ENCODE measurements around the gene HNF1A.

The HNF1A gene

DNA sequence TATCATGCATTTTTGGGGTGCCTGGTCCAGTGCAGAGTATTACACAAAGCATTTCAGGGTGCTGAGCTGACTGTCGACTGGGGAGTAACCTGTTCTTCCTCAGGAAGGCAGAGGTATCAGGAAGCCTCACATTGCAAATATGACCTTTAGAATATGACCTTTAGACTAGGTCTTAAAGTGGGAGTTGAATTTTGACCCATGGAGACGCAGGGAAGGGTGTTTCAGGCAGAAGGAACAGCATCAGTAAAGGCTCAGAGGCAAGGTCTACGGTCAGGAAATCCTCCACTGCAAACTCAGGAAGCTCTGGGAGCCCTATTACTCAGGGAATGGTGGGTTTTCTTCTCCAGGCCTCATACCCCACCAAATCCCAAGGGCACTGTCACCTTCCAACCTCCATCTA is 11.3 kb downstream of the HNF1A start:
- no peak for DNase-seq

DNA sequence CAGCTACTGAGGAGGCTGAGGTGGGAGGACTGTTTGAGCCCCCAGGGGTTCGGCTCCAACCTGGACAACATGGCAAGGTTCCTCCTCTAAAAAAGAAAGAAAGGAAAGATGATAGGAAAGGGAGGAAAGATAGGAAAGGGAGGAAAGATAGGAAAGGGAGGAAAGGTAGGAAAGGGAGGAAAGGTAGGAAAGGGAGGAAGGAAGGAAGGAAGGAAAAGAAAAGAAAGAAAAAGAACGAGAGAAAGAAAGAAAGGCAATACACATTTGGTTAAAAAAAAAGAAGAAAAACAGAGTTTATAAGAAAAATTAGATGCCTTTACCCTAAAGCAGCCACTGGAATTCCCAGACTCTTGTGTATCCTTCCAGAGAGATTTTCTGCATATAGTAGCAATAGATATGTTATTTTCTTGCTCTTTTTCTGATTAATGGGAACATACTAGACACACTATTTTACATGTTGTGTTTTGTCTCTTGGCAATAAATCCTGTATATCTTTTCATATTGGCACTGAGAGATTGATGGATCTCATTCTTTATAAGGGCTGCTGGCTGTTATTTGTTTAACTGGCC is 12.2 kb downstream of the HNF1A start:
- DNase-seq = no peak

DNA sequence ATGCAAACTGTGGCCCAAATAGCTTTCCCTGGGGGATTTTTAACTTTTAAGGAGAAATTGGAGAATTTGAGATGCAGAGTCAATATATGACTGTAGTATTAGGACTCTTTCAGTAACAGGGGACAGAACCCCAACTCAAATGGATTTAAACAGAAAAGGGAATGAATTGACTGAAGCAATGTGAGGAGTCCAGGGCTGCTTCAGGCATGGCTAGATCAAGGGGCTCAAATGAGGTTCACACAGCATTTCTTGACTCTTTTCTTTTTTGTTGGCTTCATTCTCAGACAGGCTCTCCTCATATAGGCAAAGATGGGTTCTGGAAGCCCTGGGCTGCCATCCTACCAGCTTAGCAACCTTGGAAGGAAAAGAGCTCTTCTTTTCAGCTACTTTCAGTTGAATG is 13.6 kb downstream of the HNF1A start:
- no peak for DNase-seq

DNA sequence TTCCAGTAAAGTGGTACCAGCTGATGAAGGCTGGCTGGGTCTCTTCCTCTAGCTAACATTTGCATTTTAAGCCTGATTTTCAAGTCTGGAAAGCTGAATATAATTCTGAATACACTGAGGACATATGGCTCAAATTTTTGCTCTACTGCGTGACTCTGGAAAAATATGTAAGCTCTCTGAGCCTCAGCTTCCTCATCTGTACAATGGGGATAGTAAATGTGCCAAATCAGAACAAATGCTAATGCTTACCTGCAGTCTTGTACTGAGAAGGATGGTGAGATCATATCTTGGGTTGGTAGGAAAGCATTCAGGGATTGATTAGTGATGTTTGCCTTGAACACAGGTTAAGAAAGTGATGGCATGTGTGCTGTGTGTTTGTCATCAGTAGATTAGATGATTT is 14.6 kb downstream of the HNF1A start:
- no peak for DNase-seq

DNA sequence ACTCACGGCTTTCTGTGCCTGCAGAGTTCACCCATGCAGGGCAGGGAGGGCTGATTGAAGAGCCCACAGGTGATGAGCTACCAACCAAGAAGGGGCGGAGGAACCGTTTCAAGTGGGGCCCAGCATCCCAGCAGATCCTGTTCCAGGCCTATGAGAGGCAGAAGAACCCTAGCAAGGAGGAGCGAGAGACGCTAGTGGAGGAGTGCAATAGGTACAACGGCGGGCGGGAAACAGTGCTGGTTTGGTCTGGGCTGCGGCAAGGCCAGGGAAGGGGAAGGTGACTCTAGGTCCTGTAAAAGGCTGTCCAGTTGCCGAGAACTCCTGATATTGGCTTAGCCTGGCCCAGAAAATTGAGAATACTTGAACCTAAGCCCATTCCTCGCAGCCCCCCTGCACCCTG is 15.2 kb downstream of the HNF1A start:
- no peak for DNase-seq

DNA sequence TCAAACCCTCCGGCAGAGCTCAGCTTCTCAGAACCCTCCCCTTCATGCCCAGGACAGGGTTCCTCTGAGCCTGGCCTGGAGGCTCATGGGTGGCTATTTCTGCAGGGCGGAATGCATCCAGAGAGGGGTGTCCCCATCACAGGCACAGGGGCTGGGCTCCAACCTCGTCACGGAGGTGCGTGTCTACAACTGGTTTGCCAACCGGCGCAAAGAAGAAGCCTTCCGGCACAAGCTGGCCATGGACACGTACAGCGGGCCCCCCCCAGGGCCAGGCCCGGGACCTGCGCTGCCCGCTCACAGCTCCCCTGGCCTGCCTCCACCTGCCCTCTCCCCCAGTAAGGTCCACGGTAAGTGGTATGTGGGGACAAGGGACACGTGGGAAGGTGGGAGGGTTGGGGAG is 15.7 kb downstream of the HNF1A start:
- no peak for DNase-seq

DNA sequence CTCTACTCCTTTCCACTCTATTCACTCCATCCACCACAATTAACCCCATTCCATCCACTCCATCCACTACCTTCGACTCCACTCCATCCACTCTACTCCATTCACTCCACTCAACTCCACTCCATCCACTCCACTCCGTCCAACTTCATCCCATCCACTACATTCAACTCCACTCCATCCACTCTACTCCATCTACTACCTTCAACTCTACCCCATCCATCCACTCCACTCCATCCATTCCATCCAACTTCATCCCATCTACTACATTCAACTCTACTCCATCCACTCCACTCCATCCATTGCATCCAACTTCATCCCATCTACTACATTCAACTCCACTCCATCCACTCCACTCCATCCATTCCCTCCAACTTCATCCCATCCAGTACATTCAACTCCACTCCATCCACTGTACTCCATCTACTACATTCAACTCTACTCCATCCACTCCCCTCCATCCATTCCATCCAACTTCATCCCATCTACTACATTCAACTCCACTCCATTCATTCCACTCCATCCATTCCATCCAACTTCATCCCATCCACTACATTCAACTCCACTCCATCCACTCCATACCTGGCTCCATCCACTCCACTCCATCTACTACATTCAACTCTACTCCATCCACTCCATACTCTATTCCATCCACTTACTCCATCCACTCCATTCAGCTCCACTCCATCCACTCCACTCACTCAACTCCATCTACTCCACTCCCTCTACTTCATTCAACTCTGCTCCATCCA is 16.4 kb downstream of the HNF1A start:
- no peak for DNase-seq

DNA sequence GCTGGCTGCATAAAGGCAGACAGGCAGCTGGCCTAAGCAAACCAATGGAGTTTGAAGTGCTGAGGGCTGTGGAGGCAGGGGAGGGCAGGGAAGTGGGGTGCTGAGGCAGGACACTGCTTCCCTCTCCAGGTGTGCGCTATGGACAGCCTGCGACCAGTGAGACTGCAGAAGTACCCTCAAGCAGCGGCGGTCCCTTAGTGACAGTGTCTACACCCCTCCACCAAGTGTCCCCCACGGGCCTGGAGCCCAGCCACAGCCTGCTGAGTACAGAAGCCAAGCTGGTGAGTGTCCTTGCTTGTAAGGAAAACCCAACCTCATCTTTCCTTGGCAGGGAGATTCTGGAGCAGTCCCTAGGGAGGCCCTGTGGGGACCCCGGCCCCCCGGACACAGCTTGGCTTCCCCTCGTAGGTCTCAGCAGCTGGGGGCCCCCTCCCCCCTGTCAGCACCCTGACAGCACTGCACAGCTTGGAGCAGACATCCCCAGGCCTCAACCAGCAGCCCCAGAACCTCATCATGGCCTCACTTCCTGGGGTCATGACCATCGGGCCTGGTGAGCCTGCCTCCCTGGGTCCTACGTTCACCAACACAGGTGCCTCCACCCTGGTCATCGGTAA is 17.9 kb downstream of the HNF1A start:
- DNase-seq = no peak

DNA sequence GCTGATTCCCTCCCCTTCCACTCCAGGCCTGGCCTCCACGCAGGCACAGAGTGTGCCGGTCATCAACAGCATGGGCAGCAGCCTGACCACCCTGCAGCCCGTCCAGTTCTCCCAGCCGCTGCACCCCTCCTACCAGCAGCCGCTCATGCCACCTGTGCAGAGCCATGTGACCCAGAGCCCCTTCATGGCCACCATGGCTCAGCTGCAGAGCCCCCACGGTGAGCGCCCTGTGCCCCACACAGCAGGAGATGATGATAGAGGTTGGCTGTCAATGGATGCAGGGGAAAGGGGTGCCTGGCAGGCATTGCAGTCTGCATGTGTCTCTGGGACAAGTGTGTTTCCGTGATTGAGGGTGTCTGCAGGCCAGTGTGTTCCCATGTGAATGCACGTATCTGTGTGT is 19.1 kb downstream of the HNF1A start:
- DNase-seq = no peak

DNA sequence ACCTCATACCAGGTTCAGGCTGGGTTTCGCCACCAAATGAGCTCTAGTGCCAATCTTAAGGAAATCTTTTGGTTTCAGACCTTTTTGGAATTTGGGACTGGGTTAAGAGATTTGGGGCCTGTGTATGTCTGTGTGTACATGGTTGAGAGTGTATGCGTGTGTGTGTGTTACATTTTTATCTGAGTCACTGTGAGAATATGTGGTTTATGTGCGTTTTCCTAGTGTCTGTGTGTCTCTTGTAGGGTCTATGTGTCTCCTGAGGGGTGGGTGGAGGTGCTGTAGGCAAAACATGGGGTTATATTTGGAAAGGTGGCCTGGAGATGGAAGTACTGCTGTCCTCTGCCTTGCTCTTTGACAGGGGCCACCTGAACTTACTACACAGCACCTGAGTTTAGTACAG is 20.1 kb downstream of the HNF1A start:
- DNase-seq = no peak

DNA sequence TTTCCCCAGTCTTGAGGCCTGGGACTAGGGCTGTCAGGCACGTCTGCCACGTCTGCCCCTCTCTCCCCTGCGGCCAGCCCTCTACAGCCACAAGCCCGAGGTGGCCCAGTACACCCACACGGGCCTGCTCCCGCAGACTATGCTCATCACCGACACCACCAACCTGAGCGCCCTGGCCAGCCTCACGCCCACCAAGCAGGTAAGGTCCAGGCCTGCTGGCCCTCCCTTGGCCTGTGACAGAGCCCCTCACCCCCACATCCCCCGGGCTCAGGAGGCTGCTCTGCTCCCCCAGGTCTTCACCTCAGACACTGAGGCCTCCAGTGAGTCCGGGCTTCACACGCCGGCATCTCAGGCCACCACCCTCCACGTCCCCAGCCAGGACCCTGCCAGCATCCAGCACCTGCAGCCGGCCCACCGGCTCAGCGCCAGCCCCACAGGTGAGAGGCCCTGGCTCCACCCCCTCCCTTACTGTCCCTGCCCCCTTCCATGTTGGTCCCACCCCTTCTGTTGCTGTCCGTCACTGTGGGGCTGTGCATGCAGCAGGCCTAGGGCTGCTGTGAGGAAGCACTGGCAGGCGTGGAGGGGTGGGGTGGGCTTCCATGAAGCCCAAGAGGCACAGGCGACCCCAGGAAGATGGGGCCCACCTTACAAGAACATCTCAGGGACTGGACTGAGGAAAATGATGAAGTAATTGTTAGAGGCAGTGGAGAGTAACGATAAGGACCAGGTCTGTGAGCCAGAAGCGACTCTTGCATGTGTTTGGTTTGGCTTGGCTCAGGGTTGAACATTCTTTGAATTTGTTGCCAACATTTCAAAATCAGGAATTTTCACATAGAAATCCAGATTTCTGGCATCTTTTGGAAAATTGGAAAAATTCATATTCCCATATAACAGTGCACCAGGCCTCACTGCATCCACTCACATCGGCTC is 21.1 kb downstream of the HNF1A start:
- DNase-seq = no peak

DNA sequence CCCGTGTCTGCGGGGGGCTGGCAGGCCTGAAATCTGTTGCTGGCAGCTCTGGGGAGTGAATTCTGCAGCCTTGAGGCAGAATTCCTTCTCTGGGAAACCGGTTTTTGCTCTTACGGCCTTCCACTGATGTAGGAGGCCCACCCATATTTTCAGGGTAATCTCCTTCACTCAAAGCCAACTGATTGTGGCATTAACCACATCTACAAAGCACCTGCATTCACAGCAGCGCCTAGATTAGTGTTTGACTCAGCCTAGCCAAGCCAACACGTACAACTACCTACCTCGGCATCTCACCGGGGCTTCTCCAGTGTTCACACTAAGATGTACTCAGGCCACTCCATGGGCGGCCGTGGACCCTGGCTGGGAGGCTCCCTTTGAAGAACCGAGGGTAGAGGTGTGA is 22.2 kb downstream of the HNF1A start:
- no peak for DNase-seq

DNA sequence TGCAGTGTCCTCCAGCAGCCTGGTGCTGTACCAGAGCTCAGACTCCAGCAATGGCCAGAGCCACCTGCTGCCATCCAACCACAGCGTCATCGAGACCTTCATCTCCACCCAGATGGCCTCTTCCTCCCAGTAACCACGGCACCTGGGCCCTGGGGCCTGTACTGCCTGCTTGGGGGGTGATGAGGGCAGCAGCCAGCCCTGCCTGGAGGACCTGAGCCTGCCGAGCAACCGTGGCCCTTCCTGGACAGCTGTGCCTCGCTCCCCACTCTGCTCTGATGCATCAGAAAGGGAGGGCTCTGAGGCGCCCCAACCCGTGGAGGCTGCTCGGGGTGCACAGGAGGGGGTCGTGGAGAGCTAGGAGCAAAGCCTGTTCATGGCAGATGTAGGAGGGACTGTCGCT is 22.7 kb downstream of the HNF1A start:
- no peak for DNase-seq

DNA sequence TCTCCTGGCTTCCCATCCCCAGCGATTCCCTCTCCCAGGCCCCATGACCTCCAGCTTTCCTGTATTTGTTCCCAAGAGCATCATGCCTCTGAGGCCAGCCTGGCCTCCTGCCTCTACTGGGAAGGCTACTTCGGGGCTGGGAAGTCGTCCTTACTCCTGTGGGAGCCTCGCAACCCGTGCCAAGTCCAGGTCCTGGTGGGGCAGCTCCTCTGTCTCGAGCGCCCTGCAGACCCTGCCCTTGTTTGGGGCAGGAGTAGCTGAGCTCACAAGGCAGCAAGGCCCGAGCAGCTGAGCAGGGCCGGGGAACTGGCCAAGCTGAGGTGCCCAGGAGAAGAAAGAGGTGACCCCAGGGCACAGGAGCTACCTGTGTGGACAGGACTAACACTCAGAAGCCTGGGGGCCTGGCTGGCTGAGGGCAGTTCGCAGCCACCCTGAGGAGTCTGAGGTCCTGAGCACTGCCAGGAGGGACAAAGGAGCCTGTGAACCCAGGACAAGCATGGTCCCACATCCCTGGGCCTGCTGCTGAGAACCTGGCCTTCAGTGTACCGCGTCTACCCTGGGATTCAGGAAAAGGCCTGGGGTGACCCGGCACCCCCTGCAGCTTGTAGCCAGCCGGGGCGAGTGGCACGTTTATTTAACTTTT is 23.6 kb downstream of the HNF1A start:
- no peak for DNase-seq

DNA sequence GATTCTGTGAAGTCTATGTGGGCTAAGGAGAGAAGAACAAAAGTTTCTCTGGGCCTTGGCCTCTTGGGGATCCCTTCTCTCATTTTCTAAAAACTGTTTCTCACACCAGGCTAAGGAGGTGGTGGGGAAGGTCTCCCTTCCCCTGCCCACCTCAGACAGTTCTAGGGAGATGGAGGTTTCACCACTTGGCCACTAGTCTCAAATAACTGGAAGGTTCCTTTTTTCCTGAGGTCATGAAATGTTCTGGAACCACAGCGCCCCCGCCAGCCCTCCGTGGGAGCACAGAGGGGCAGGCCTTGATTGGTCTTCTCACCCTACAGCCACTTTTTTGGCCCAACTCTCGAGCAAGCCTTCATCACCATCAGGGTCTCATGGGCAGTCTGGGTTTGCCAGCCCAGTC is 25.3 kb downstream of the HNF1A start:
- DNase-seq = no peak

DNA sequence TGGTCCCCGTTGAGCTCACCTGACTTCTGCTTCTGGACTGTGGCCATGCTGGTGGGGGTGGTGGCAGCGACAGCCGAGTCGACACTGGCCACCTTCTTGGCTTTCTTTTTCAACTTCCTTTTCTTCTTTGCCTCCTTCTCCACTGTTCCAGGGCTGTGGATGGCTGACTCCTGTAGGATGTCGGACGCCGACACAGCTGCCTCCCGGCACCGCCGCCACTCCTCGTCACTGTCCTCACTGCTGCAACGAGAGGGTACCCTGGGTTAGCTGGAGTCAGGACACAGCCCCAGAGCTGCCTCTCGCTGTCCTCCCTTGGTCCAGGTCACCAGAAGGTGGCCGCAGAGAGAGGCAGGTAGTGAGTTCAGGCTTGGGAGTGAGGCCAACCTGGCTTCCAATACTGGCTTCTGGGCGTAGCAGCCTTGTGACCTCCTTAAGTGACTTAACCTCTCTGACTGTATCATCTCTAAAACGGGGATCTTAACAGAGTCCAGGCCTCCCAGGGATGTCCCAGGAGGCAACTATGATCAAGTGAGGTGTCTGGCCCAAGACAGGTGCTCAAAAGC is 26.0 kb downstream of the HNF1A start:
- DNase-seq = no peak

DNA sequence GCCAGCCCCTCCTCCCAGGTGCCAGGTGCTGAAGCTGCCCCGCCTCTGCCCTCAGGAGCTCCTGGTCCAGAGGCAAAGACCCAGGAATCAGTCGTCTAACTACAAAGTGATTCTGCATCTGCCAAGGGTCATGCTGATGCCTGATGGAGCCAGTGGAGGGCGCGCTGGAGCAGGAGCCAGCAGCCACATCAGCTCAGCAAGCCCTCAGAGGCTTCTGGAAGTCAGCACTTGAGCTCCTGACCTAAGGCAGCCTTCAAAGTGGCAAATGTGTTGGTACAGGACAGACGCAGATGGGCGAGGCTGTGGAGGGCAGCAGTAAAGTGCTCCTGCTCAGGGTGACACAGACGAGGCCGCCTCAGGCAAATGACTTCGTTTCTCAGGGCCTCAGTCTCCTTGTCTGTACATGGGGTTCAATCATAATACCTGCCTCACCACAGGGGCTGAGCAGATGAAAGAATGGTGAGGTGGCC is 27.0 kb downstream of the HNF1A start:
- no peak for DNase-seq

DNA sequence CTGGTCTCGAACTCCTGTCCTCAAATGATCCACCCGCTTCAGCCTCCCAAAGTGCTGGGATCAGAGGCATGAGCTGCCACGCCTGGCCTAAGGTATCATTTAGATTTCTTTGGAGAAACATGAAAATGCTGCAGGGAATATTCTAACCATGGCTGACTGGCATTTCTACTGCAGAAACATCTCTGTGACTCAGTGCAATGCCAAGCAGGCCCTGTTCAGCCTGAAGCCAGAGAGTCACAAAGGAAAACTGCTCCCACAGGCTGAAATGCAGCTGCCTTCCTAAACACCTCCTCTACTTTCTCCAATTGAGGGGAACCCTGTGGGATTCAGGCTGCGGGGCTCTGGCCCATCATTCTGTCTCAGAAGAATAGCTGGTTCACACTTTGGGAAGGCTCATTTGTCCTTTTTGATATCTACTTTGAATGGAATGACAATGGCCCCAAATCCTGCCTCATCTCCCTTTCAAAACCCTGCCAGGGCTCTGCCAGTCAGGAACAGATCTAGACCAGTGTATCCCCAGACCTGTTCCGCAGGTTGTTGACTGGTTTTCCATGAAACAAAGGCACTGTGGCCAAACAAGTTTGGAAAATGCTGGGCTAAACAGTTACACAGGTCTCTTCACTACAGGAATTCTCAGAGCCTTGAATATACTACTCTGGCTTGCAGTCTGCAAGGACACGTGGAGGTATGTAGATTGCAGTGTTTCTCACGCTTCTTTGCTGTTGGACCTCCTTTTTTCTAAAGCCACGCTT is 30.2 kb downstream of the HNF1A start:
- no peak for DNase-seq

DNA sequence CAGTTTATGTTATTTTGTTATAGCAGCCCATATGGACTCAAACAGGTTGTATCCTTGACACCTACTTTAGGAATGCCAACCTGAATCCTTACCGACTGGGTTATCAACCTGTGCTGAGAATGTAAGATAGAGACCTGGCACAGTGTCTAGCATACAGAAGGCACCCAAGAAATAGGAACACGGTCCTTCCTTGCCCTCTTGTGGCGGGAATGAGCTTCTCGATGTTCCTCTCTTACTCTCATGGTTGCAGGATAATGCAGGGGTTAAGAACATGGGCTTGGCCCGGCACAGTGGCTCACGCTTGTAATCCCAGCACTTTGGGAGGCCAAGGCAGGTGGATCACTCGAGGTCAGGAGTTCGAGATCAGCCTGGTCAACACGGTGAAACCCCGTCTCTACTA is 31.4 kb downstream of the HNF1A start:
- DNase-seq = no peak

DNA sequence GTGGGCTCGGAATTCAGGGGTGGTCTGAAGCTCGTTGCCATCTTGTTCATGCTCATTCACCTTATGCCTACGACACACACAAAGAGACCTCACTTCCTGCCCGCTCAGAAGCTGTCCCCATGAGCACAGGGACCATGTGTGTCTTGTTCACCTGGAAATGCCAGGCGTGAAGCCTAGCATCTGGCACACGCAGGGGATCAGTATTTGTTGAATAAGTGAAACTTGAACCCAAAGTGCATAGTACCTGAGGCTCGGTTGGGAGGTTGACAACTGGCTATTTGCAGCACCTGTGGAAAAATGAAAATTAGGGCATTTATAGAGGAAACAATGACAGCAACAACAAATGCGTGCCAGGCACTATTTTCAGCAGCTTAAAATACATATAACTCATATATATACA is 32.5 kb downstream of the HNF1A start:
- no peak for DNase-seq

DNA sequence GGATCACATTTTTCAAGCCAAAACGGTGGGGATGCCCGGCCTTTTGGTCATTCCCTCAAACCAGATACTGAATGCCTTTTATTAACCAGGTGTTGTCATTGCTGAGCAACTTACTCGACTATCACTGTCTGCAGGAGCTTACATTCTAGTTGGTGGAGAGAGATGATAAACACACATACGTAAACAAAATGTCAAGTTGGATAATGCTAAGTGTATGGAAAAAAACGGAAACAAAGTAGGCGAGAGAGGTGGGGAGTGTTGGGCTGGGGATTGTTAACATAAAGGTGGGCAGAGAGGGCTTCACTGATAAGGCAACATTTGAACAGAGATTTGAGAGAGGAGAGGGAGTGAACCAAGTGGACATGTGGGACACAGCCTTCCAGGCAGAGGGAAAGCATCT is 33.5 kb downstream of the HNF1A start:
- no peak for DNase-seq

DNA sequence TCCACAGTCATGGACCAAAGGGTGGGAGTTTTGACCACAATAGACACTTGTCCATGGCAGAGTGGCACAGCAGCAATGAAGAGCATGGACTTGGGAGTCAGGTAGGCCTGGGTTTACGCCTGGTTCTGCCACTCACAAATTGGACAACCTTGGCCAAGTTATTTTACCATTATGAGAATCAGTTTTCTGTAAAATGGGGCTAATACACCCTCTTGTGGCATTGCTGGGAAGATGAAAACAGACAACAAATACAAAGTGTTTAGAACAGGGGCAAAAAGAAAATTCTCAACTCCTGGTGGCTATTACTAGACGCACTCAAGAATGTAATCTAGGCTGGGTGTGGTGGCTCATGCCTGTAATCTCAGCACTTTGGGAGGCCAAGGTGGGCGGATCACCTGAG is 35.4 kb downstream of the HNF1A start:
- DNase-seq = no peak
